CD4-positive, alpha-beta memory T cell (primary cell): Measurements from ENCODE around the gene MAP2K3. TPM values are rescaled to one million over a fixed set of nuclear protein-coding genes. Genes with fewer than 3 reads are reported as not detected.
"Not testable (repeated sequence)": the region's sequence is repeated elsewhere in the genome, so short reads cannot be mapped to it uniquely, and the experiment has no call there.

Source experiments
- CTCF ChIA-PET: fragments of 350-600 bp; sonication (Branson Sonifier 250); formaldehyde crosslinking; loops from one replicate; lab custom pipeline; 2021; ENCODE audit warnings: inconsistent platforms; ENCODE audit not compliant: partially characterized antibody; lab: Charles Lee
- POLR2A ChIA-PET: fragments of 350-600 bp; sonication (Branson Sonifier 250); formaldehyde crosslinking; loops from one replicate; lab custom pipeline; 2021; ENCODE audit not compliant: partially characterized antibody; lab: Charles Lee
- DNase-seq, 5 donors: peaks; one replicate each; pipeline versions ENCODE4 v3.0.0 to v3.0.0-alpha.2; 2020 to 2022; ENCODE audit warnings: mixed read lengths in 1 of 5
- H3K27ac ChIP-seq: one replicate; pipeline ENCODE4 v1.7.0; 2013; ENCODE audit warnings: low read depth, low read length
- H3K27me3 ChIP-seq: 2 replicates; pipeline ENCODE4 v1.7.0; 2013; ENCODE audit warnings: mild to moderate bottlenecking, low read length, moderate library complexity; ENCODE audit not compliant: insufficient read depth
- H3K36me3 ChIP-seq: 2 replicates; pipeline ENCODE4 v1.7.0; 2013; ENCODE audit warnings: mild to moderate bottlenecking, low read length, moderate library complexity; ENCODE audit not compliant: insufficient read depth
- H3K4me1 ChIP-seq: 2 replicates; pipeline ENCODE4 v1.7.0; 2013; ENCODE audit warnings: mild to moderate bottlenecking, low read length, moderate library complexity; ENCODE audit not compliant: insufficient read depth
- H3K4me3 ChIP-seq, 2 donors: one replicate each; pipeline ENCODE4 v1.7.0; 2013; ENCODE audit warnings: low read length in 2 of 2, mild to moderate bottlenecking in 1 of 2
- H3K9me3 ChIP-seq, 2 donors: one replicate each; pipeline ENCODE4 v1.7.0; 2013; ENCODE audit warnings: low read length in 2 of 2, control low read depth in 1 of 2; ENCODE audit not compliant: control insufficient read depth in 1 of 2
- H3K27ac Mint-ChIP-seq, 7 donors: one replicate each; pipeline ENCODE4 v1.8.0; 2020 to 2021; ENCODE audit warnings: mixed read lengths in 7 of 7, mild to moderate bottlenecking in 6 of 7, inconsistent platforms in 3 of 7, moderate library complexity in 3 of 7
- H3K27me3 Mint-ChIP-seq, 2 donors: one replicate each; pipeline ENCODE4 v1.8.0; 2020 to 2021; ENCODE audit warnings: mixed read lengths in 2 of 2
- H3K36me3 Mint-ChIP-seq, 2 donors: one replicate each; pipeline ENCODE4 v1.8.0; 2020 to 2021; ENCODE audit warnings: mixed read lengths in 2 of 2, inconsistent platforms in 1 of 2, mild to moderate bottlenecking in 1 of 2
- H3K4me1 Mint-ChIP-seq, 4 donors: one replicate each; pipeline ENCODE4 v1.8.0; 2020 to 2021; ENCODE audit warnings: mixed read lengths in 4 of 4, mild to moderate bottlenecking in 1 of 4
- H3K4me3 Mint-ChIP-seq, 8 donors: one replicate each; pipeline ENCODE4 v1.8.0; 2020 to 2021; ENCODE audit warnings: mixed read lengths in 8 of 8, mild to moderate bottlenecking in 7 of 8, moderate library complexity in 6 of 8, inconsistent platforms in 3 of 8
- H3K9me3 Mint-ChIP-seq, 8 donors: one replicate each; pipeline ENCODE4 v1.8.0; 2020 to 2021; ENCODE audit warnings: mixed read lengths in 8 of 8, mild to moderate bottlenecking in 5 of 8, inconsistent platforms in 3 of 8, moderate library complexity in 1 of 8
- intact Hi-C: fragments of 100-400 bp; cut with micrococcal nuclease; formaldehyde crosslinking; loops from one replicate; pipeline ENCODE4 v1.15.1; 2023
- polyA plus RNA-seq, 2 donors: library from polyadenylated mRNA; unstranded; fragments of 300-500 nt; fragmentation: Illumina TruSeq; gene quantifications; one replicate each; pipeline ENCODE4 v1.2.3, GENCODE V29; 2021
- total RNA-seq, 2 experiments: library from RNA; stranded (reverse); gene quantifications; one replicate each; pipeline ENCODE4 v1.2.3, GENCODE V29; 2021

MAP2K3 gene
- total and polyA plus RNA-seq, 4 experiments from 2014 or later = 48.5 to 88.9 (median 57.9) TPM

DNA sequence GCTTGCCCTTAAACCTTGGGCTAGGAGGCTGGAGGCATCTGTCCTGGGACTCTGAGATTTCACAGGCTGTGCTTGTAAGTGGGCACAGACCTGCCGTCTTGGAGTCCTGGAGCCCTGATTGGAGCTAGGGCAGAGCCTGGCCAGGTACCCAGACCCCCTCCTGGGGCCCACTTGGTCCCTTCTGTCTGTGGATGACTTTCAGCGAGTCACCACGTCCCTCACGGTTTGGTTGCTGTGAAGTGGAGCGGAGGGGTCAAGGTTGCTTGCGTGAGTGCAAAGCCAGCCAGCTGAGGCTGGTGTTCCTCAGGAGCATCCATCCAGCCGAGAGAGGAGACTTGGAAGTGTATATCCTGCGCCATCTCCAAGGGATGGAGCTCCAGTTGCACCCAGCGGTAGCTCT lies 36.5 kb downstream of the MAP2K3 start:
- H3K27ac ChIP-seq, H3K27ac Mint-ChIP-seq, H3K27me3 ChIP-seq, H3K4me1 Mint-ChIP-seq, H3K4me3 Mint-ChIP-seq, H3K9me3 ChIP-seq, H3K4me3 ChIP-seq, H3K9me3 Mint-ChIP-seq, H3K27me3 Mint-ChIP-seq, H3K36me3 ChIP-seq, H3K36me3 Mint-ChIP-seq, DNase-seq, H3K4me1 ChIP-seq: not testable (repeated sequence)
- POLR2A ChIA-PET = interaction anchor here (1.2 kb wide), 1 partner anchor 46 kb away, joined by 3 read pairs; no protein-coding TSS in a partner anchor
- CTCF ChIA-PET = interaction anchor here (0.6 to 2.3 kb wide), 2 partner anchors 191 to 192 kb away, joined by 4 to 11 read pairs; no protein-coding TSS in a partner anchor
- intact Hi-C loops = loop anchor here (5.0 kb wide), 1 partner anchor 191 kb away; no protein-coding TSS in a partner anchor

DNA sequence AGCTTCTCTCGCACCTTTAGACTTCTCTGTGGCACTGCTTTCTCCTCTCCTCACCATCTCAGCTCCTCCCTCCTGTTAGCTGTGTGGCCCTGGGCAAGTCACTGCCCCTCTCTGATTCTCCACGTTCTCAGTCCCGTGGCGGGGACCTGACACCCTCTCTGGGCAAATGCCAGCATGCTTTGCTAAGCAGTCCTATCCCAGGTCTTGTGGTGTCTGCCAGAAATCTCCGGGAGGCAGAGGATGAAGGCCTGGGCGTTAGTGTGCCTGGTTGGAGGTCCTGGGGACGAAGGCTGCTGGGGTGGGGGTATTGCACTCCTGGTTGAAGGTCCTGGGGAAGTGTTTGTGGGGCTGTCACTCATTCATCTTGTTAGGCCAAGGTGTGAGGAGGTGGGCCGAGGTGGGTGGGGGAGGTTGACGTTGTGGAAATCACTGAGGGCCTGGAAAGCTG lies 37.3 kb downstream of the MAP2K3 start:
- H3K9me3 ChIP-seq, H3K36me3 ChIP-seq, DNase-seq, H3K36me3 Mint-ChIP-seq, H3K27me3 ChIP-seq, H3K9me3 Mint-ChIP-seq, H3K4me3 ChIP-seq, H3K27ac ChIP-seq, H3K4me1 Mint-ChIP-seq, H3K4me1 ChIP-seq, H3K27me3 Mint-ChIP-seq: not testable (repeated sequence)
- Mint-ChIP-seq H3K4me3 (peak overlapping the region in 3 of 8 donors; percentile 7 to 34 (median 29)), H3K27ac (peak overlapping the region in 1 of 7 donors; percentile 22)
- ChIA-PET CTCF (interaction anchor here (0.6 to 0.9 kb wide), 2 partner anchors 42 to 190 kb away, joined by 3 to 4 read pairs; no protein-coding TSS in a partner anchor), POLR2A (interaction anchor here (1.2 kb wide), 2 partner anchors 34 to 46 kb away, joined by 3 to 4 read pairs; no protein-coding TSS in a partner anchor)
- intact Hi-C loops = loop anchor here (2.0 to 5.0 kb wide), 3 partner anchors 107 to 195 kb away; partner anchors contain the start of genes DHRS7B and TMEM11

DNA sequence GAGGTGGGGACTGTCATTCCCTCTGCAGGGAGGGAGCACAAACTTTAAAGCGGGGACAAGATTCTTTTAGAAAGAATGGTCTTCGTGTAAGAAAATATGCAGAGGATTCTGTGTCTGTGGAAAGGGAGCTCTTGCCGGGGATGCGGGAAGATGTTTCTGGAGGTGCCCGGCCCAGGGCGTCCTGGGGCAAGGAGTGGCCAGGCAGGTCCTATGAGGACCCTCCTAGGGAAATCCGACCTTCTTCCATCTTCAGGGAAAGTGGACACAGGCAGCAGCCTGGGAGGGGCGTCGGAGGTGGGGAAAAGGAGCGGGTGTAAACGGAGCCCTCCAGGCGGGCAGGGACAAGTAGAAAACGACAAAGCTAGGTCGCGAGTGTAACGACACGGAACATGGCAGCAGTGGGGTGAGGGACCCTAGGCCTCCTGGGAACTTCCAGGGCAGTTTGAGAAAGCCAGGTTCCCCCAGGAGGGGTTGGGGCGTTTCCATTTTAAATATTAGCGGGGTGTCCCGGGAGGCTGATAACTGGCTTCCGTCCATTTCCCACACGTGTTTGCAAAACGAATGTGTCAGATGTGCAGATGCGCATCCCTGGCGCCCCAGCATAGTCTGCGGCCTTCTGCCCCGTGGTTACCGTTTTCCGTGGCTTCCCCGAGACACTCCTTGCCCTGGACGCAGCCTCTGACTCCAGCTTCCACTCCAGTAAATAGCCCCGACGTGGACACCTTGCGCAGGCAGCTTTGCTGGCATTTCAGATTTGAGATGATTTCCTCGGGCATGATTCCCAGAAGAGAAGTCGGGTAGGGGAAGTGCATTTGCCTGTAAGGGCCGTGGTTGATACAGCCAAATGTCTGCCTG lies 39.0 kb downstream of the MAP2K3 start:
- Mint-ChIP-seq H3K4me3 (peak overlapping the region; percentile 83 to 95 (median 93)), H3K27ac (peak overlapping the region; percentile 68 to 94 (median 83))
- DNase-seq, H3K27me3 Mint-ChIP-seq, H3K4me1 ChIP-seq, H3K4me1 Mint-ChIP-seq, POLR2A ChIA-PET, H3K36me3 ChIP-seq, H3K9me3 Mint-ChIP-seq, H3K27me3 ChIP-seq, CTCF ChIA-PET, H3K9me3 ChIP-seq, H3K36me3 Mint-ChIP-seq, H3K27ac ChIP-seq: not testable (repeated sequence)
- intact Hi-C loops = loop anchor here (1.0 to 5.0 kb wide), 4 partner anchors 39 to 197 kb away; partner anchors contain the start of genes DHRS7B, MAP2K3 and TMEM11
- peak overlapping the region in 1 of 2 donors; percentile 63 for H3K4me3 ChIP-seq

DNA sequence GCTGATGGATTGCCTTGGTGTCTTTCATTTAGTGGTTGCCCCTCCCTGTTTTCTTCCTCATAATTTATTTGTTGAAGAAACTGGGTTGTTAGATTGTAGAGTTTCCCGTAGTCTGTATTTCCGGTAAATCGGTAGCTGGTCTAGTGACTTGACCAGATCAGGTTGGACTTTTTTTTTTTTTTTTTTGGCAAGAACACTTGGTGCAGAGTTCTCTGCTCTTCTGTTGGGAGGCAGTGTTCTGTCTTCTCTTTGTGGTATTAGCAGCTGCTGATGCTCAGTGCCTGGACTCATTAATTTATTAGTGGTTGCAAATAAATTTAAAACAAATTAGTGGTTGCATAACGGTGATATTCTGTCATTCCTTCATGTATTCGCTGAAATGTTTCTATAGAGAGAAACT lies 40.2 kb downstream of the MAP2K3 start:
- H3K27me3 ChIP-seq, H3K4me3 Mint-ChIP-seq, CTCF ChIA-PET, H3K36me3 Mint-ChIP-seq, H3K27ac ChIP-seq, H3K9me3 ChIP-seq, H3K9me3 Mint-ChIP-seq, H3K4me1 ChIP-seq, H3K27ac Mint-ChIP-seq, DNase-seq, H3K27me3 Mint-ChIP-seq, H3K4me3 ChIP-seq, POLR2A ChIA-PET, H3K4me1 Mint-ChIP-seq, H3K36me3 ChIP-seq: not testable (repeated sequence)
- intact Hi-C loops = loop anchor here (5.0 kb wide), 1 partner anchor 188 kb away; no protein-coding TSS in a partner anchor

DNA sequence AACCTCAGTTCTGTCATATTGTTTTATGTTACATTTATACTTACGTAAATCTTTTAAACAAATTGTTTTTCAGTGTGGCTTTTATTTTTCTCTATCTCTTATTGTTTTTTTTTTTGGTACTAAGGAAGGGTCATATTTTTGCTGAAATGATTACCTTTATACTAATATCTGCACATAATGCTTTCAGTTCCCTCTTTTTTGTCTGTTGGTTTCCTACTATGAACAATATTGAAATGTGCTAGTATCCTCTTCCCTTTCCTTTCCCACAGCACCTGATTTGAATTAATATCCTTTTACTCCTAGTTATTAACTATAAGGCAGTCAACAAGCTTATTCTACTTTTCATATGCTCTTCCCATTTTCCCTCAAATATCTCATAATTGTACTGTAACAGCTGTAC lies 43.4 kb downstream of the MAP2K3 start:
- H3K27ac Mint-ChIP-seq, POLR2A ChIA-PET, H3K4me1 ChIP-seq, intact Hi-C loops, H3K27ac ChIP-seq, H3K4me3 ChIP-seq, H3K36me3 ChIP-seq, CTCF ChIA-PET, H3K27me3 Mint-ChIP-seq, H3K4me3 Mint-ChIP-seq, H3K4me1 Mint-ChIP-seq, DNase-seq, H3K27me3 ChIP-seq, H3K36me3 Mint-ChIP-seq, H3K9me3 ChIP-seq: not testable (repeated sequence)
- H3K9me3 Mint-ChIP-seq = peaks cover 0 to 16% (median 6%) of the 10 kb centered on the region in 8 donors

DNA sequence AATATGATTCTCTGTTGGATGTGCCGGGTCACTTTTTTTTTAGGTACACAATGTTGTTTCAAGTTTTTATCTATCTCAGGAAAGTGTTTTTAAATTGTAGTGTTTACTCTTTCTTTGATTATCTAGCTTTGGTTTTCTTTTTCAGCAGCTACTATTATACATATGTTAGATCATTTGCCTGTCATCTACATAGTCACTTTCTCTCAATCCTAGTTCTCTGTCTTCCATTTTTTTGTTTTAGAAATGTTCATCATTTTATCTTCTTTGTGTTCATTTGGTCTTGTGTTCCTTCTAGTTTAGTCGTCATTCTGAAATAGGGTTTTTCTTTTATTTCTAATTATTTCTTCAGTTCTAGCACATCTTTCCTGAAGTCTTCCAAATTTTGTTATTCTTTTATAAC lies 44.3 kb downstream of the MAP2K3 start:
- H3K36me3 Mint-ChIP-seq, DNase-seq, H3K4me3 ChIP-seq, H3K4me3 Mint-ChIP-seq, H3K36me3 ChIP-seq, H3K27me3 ChIP-seq, CTCF ChIA-PET, H3K4me1 Mint-ChIP-seq, intact Hi-C loops, H3K4me1 ChIP-seq, H3K9me3 ChIP-seq, H3K27ac Mint-ChIP-seq, POLR2A ChIA-PET, H3K27me3 Mint-ChIP-seq, H3K27ac ChIP-seq: not testable (repeated sequence)
- peaks cover 0 to 14% (median 6%) of the 10 kb centered on the region in 8 donors for H3K9me3 Mint-ChIP-seq

DNA sequence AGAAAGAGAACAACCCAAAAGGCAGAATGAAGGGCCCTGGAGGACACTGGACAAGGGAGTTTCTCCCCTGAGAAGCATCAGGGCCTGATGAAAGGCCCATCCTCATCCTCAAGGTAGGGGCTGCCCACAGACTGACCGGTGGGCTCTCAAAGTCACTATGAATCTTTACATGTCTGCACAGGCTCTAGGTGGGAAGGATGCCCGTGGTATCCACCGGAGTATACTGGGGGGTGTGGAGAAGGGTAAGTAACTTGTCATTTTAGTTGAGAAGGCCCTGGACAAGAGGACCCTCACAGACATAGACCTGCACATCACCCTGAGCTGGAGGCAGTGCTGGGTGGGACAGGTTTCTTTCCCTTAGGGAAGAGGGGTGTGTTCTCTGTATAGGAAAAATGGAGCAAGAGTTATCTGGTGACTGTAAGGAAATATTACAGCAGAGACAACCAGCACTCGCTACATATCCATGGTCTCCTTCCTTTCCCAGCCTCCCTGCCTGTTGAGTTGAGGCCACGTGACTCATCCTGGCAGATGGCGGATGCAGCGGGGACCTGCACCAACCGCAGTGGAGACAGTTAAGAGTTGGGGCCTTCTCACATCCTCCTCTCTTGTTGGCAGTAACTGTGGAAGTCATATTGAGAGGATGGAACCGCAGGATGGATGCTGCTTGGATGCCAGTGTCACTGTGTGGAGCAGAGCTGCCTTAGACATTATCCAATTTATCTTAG lies 46.1 kb downstream of the MAP2K3 start:
- H3K27me3 ChIP-seq = no peaks in the 10 kb centered on the region
- POLR2A ChIA-PET = no interaction called here
- Mint-ChIP-seq H3K36me3 (no peaks in the 10 kb centered on the region), H3K4me3 (no peak overlapping the region), H3K4me1 (no peaks in the 10 kb centered on the region), H3K27ac (no peak overlapping the region), H3K27me3 (peaks cover 2 to 4% of the 10 kb centered on the region in 2 donors), H3K9me3 (peaks cover 0 to 14% (median 6%) of the 10 kb centered on the region in 8 donors)
- no peak for DNase-seq
- no peak overlapping the region for H3K27ac ChIP-seq
- no peak overlapping the region for H3K4me3 ChIP-seq
- CTCF ChIA-PET = no interaction called here
- no peaks in the 10 kb centered on the region for H3K4me1 ChIP-seq
- H3K36me3 ChIP-seq = no peaks in the 10 kb centered on the region
- intact Hi-C loops = no loop called here
- no peaks in the 10 kb centered on the region for H3K9me3 ChIP-seq
